CD14-positive monocyte (primary cell): ENCODE data around the gene GPATCH3. TPM values are rescaled to one million over a fixed set of nuclear protein-coding genes. Genes with fewer than 3 reads are reported as not detected.
A peak's percentile ranks its signal among the peaks of the same experiment; 100 is the strongest.

Experiments
- DNase-seq, 3 donors: peaks; one replicate each; pipeline ENCODE4 v3.0.0-alpha.2; 2011 to 2022
- H2AFZ ChIP-seq: 2 replicates; pipeline ENCODE4 v1.6.0; 2012; ENCODE audit warnings: mild to moderate bottlenecking, low read depth, low read length, inconsistent platforms; ENCODE audit not compliant: insufficient read depth, poor library complexity, severe bottlenecking
- H3K27ac ChIP-seq, 2 donors: 1 replicate in 1 of 2; 2 replicates in 1 of 2; pipeline ENCODE4 v1.5.1; 2012 to 2013; ENCODE audit warnings: low read length in 2 of 2, control low read depth in 1 of 2, inconsistent platforms in 1 of 2, low read depth in 1 of 2, mild to moderate bottlenecking in 1 of 2
- H3K27me3 ChIP-seq, 2 donors: one replicate each; pipeline versions ENCODE4 v1.6.0 to v1.6.1; 2011 to 2013; ENCODE audit warnings: low read length in 2 of 2; ENCODE audit not compliant: control insufficient read depth in 2 of 2, insufficient read depth in 2 of 2
- H3K36me3 ChIP-seq, 2 donors: replicated peaks in 1 of 2; 1 replicate in 1 of 2; 2 replicates in 1 of 2; pipeline versions ENCODE4 v1.5.1 to v1.6.1; 2012 to 2013; ENCODE audit warnings: low read length in 2 of 2, control low read depth in 1 of 2, inconsistent platforms in 1 of 2, mild to moderate bottlenecking in 1 of 2; ENCODE audit not compliant: insufficient read depth in 2 of 2, control insufficient read depth in 1 of 2
- H3K4me1 ChIP-seq, 2 donors: 1 replicate in 1 of 2; 2 replicates in 1 of 2; pipeline versions ENCODE4 v1.5.1 to v1.6.1; 2012 to 2013; ENCODE audit warnings: low read length in 2 of 2, control low read depth in 1 of 2, inconsistent platforms in 1 of 2, mild to moderate bottlenecking in 1 of 2, moderate library complexity in 1 of 2; ENCODE audit not compliant: insufficient read depth in 2 of 2, control insufficient read depth in 1 of 2
- H3K4me2 ChIP-seq: replicated peaks from 2 replicates; pipeline ENCODE3; 2012; ENCODE audit warnings: low read length, moderate library complexity, mild to moderate bottlenecking; ENCODE audit not compliant: poor library complexity, severe bottlenecking; ENCODE audit errors: extremely low read depth
- H3K4me3 ChIP-seq, 3 experiments: fragments of 200-600 bp in 1 of 3; sonication (generic) in 1 of 3; replicated peaks in 1 of 3; 1 replicate in 2 of 3; 2 replicates in 1 of 3; pipeline ENCODE4 v1.5.1; 2011 to 2013; ENCODE audit warnings: low read length in 3 of 3, mild to moderate bottlenecking in 3 of 3, control low read depth in 2 of 3, low read depth in 2 of 3, inconsistent platforms in 1 of 3, moderate library complexity in 1 of 3
- H3K79me2 ChIP-seq: 2 replicates; pipeline ENCODE4 v1.6.0; 2012; ENCODE audit warnings: mild to moderate bottlenecking, control low read depth, inconsistent platforms, low read length, moderate library complexity; ENCODE audit not compliant: insufficient read depth
- H3K9ac ChIP-seq: 2 replicates; pipeline ENCODE4 v1.6.0; 2017; ENCODE audit warnings: low read length, mild to moderate bottlenecking; ENCODE audit not compliant: insufficient read depth, poor library complexity, severe bottlenecking
- H3K9me3 ChIP-seq, 2 donors: replicated peaks in 1 of 2; 1 replicate in 1 of 2; 2 replicates in 1 of 2; pipeline versions ENCODE4 v1.5.1 to v1.6.1; 2012 to 2013; ENCODE audit warnings: low read length in 2 of 2, control low read depth in 1 of 2; ENCODE audit not compliant: control insufficient read depth in 1 of 2, insufficient read depth in 1 of 2
- H4K20me1 ChIP-seq: 2 replicates; pipeline ENCODE4 v1.6.0; 2012; ENCODE audit warnings: mild to moderate bottlenecking, low read length, control low read depth, moderate library complexity; ENCODE audit not compliant: insufficient read depth
- H3K27ac Mint-ChIP-seq, 7 donors: one replicate each; pipeline ENCODE4 v1.8.0; 2020; ENCODE audit warnings: mild to moderate bottlenecking in 7 of 7, mixed read lengths in 7 of 7, moderate library complexity in 6 of 7, inconsistent platforms in 2 of 7
- H3K27me3 Mint-ChIP-seq, 3 donors: one replicate each; pipeline ENCODE4 v1.8.0; 2021 to 2022; ENCODE audit warnings: low read depth in 3 of 3, mild to moderate bottlenecking in 3 of 3, mixed read lengths in 3 of 3, moderate library complexity in 3 of 3, inconsistent platforms in 1 of 3
- H3K36me3 Mint-ChIP-seq, 2 donors: one replicate each; pipeline ENCODE4 v1.8.0; 2020; ENCODE audit warnings: mixed read lengths in 2 of 2, inconsistent platforms in 1 of 2, mild to moderate bottlenecking in 1 of 2
- H3K4me1 Mint-ChIP-seq: one replicate; pipeline ENCODE4 v1.8.0; 2020; ENCODE audit warnings: mild to moderate bottlenecking, mixed read lengths
- H3K4me3 Mint-ChIP-seq, 2 donors: one replicate each; pipeline ENCODE4 v1.8.0; 2020; ENCODE audit warnings: mild to moderate bottlenecking in 2 of 2, mixed read lengths in 2 of 2, moderate library complexity in 1 of 2
- H3K9me3 Mint-ChIP-seq, 7 donors: one replicate each; pipeline ENCODE4 v1.8.0; 2020 to 2022; ENCODE audit warnings: mixed read lengths in 7 of 7, mild to moderate bottlenecking in 6 of 7, moderate library complexity in 6 of 7, inconsistent platforms in 2 of 7
- CTCF ChIP-seq: fragments of 200-600 bp; IDR thresholded peaks from one replicate; pipeline ENCODE4 v1.8.0; 2022; ENCODE audit warnings: antibody characterized with exemption, mild to moderate bottlenecking
- WGBS: methylation state at CpG from one replicate; pipeline ENCODE4 v1.1.5; 2013; ENCODE audit warnings: missing lambda C conversion rate; ENCODE audit not compliant: insufficient coverage; 5-methylcytosine and 5-hydroxymethylcytosine counted together
- intact Hi-C, 2 donors: fragments of 100-400 bp; cut with micrococcal nuclease; formaldehyde crosslinking; loops; one replicate each; pipeline versions ENCODE4 v1.15.0 to v1.15.1; 2023
- polyA plus RNA-seq, 3 donors: library from polyadenylated mRNA; depleted of rRNA in 1 of 3; unstranded in 2 of 3; stranded (reverse) in 1 of 3; fragments of 300-500 nt in 2 of 3; fragments of >200 nt in 1 of 3; fragmentation: Illumina TruSeq in 2 of 3; gene quantifications; 1 replicate in 2 of 3; 2 replicates in 1 of 3; pipeline ENCODE4 v1.2.3, GENCODE V29; 2012 to 2021

The GPATCH3 gene
- polyA plus RNA-seq, 3 donors, result 8.2 to 11.8 (median 10.7) TPM

GRCh38 chr1:26946270-26946669 is 46.0 kb upstream of the GPATCH3 start:
- DNase-seq, result no peak

GRCh38 chr1:26945728-26946127 is 45.5 kb upstream of the GPATCH3 start:
- peaks cover 50 to 62% of the 10 kb centered on the region in 2 donors for H3K36me3 Mint-ChIP-seq
- Histone ChIP-seq H3K36me3 (peaks cover 51 to 63% of the 10 kb centered on the region in 2 donors), H3K27me3 (no peaks in the 10 kb centered on the region), H3K9ac (no peak overlapping the region), H2AFZ (no peak overlapping the region), H3K4me3 (no peak overlapping the region), H3K4me2 (no peak overlapping the region), H4K20me1 (no peaks in the 10 kb centered on the region), H3K9me3 (no peaks in the 10 kb centered on the region), H3K27ac (no peak overlapping the region), H3K79me2 (no peaks in the 10 kb centered on the region), H3K4me1 (no peaks in the 10 kb centered on the region)
- no peak for TF ChIP-seq CTCF
- no peak overlapping the region for H3K4me3 Mint-ChIP-seq
- DNase-seq, result no peak
- H3K27me3 Mint-ChIP-seq, result peaks cover 0 to 4% (median 0%) of the 10 kb centered on the region in 3 donors
- no peaks in the 10 kb centered on the region for H3K4me1 Mint-ChIP-seq
- no peak overlapping the region for H3K27ac Mint-ChIP-seq
- 100% methylated on average over 3 of the region's 8 CpGs for WGBS
- intact Hi-C loops, result no loop called here
- H3K9me3 Mint-ChIP-seq, result no peaks in the 10 kb centered on the region

More at GRCh38 chr1:26946270-26946669, 46.0 kb upstream of the GPATCH3 start:
- H3K27ac Mint-ChIP-seq, result peak overlapping the region in 1 of 7 donors; percentile 1
- Histone ChIP-seq H3K79me2 (no peaks in the 10 kb centered on the region), H3K27ac (no peak overlapping the region), H3K36me3 (peaks cover 48 to 60% of the 10 kb centered on the region in 2 donors), H3K9ac (no peak overlapping the region), H4K20me1 (no peaks in the 10 kb centered on the region), H2AFZ (no peak overlapping the region), H3K4me2 (no peak overlapping the region), H3K27me3 (no peaks in the 10 kb centered on the region), H3K4me3 (no peak overlapping the region), H3K9me3 (no peaks in the 10 kb centered on the region), H3K4me1 (no peaks in the 10 kb centered on the region)
- TF ChIP-seq CTCF, result no peak
- H3K9me3 Mint-ChIP-seq, result no peaks in the 10 kb centered on the region
- 90% methylated on average over 3 of the region's 4 CpGs for WGBS
- H3K4me1 Mint-ChIP-seq, result no peaks in the 10 kb centered on the region
- intact Hi-C loops, result no loop called here
- H3K27me3 Mint-ChIP-seq, result peaks cover 0 to 4% (median 0%) of the 10 kb centered on the region in 3 donors
- peaks cover 48 to 57% of the 10 kb centered on the region in 2 donors for H3K36me3 Mint-ChIP-seq
- H3K4me3 Mint-ChIP-seq, result no peak overlapping the region
